ENCODE measurements around the gene SPSB4.

Gene SPSB4

GRCh38 chr3:141147657-141148056 lies 96.5 kb downstream of the SPSB4 start:
- DNase-seq (ENCODE audit: extremely low spot score, insufficient read length, low read depth) (no peak), FAIRE-seq (no peak)

- FAIRE-seq: no peak
Observed at GRCh38 chr3:141148169-141148568, 97.0 kb downstream of the SPSB4 start.

GRCh38 chr3:141148770-141149169 lies 97.6 kb downstream of the SPSB4 start:
- no peak for FAIRE-seq
- no peak for DNase-seq (ENCODE audit: extremely low spot score, insufficient read length, low read depth)

More at GRCh38 chr3:141148169-141148568, 97.0 kb downstream of the SPSB4 start:
- no peak for DNase-seq (ENCODE audit: extremely low spot score, insufficient read length, low read depth)

GRCh38 chr3:141150081-141150830 lies 99.1 kb downstream of the SPSB4 start:
- no peak for FAIRE-seq
- DNase-seq (ENCODE audit: extremely low spot score, insufficient read length, low read depth): no peak

GRCh38 chr3:141150931-141151330 lies 99.8 kb downstream of the SPSB4 start:
- DNase-seq (ENCODE audit: extremely low spot score, insufficient read length, low read depth): no peak
- no peak for FAIRE-seq

GRCh38 chr3:141151439-141151838 lies 100.3 kb downstream of the SPSB4 start:
- FAIRE-seq (no peak), DNase-seq (ENCODE audit: extremely low spot score, insufficient read length, low read depth) (no peak)

GRCh38 chr3:141152130-141152529 lies 101.0 kb downstream of the SPSB4 start:
- no peak for DNase-seq (ENCODE audit: extremely low spot score, insufficient read length, low read depth)
- FAIRE-seq: no peak

GRCh38 chr3:141152801-141153678 lies 101.9 kb downstream of the SPSB4 start:
- FAIRE-seq (no peak), DNase-seq (ENCODE audit: extremely low spot score, insufficient read length, low read depth) (no peak)

GRCh38 chr3:141153679-141153966 lies 102.5 kb downstream of the SPSB4 start:
- no peak for FAIRE-seq
- no peak for DNase-seq (ENCODE audit: extremely low spot score, insufficient read length, low read depth)

GRCh38 chr3:141164852-141165251 lies 113.7 kb downstream of the SPSB4 start:
- FAIRE-seq (no peak), DNase-seq (ENCODE audit: extremely low spot score, insufficient read length, low read depth) (no peak)

- no peak for FAIRE-seq
- no peak for DNase-seq (ENCODE audit: extremely low spot score, insufficient read length, low read depth)
Observed at GRCh38 chr3:141167681-141168080, 116.5 kb downstream of the SPSB4 start.

- DNase-seq (ENCODE audit: extremely low spot score, insufficient read length, low read depth): no peak
- FAIRE-seq: no peak
Observed at GRCh38 chr3:141170678-141171295, 119.6 kb downstream of the SPSB4 start.

GRCh38 chr3:141174674-141175073 lies 123.5 kb downstream of the SPSB4 start:
- FAIRE-seq (no peak), DNase-seq (ENCODE audit: extremely low spot score, insufficient read length, low read depth) (no peak)

GRCh38 chr3:141176775-141177174 lies 125.6 kb downstream of the SPSB4 start:
- FAIRE-seq (no peak), DNase-seq (ENCODE audit: extremely low spot score, insufficient read length, low read depth) (no peak)

- FAIRE-seq: no peak
Observed at GRCh38 chr3:141178026-141178425, 126.9 kb downstream of the SPSB4 start.

GRCh38 chr3:141178551-141178950 lies 127.4 kb downstream of the SPSB4 start:
- FAIRE-seq: no peak
- no peak for DNase-seq (ENCODE audit: extremely low spot score, insufficient read length, low read depth)

More at GRCh38 chr3:141178026-141178425, 126.9 kb downstream of the SPSB4 start:
- no peak for DNase-seq (ENCODE audit: extremely low spot score, insufficient read length, low read depth)

GRCh38 chr3:141179983-141180382 lies 128.8 kb downstream of the SPSB4 start:
- no peak for FAIRE-seq
- no peak for DNase-seq (ENCODE audit: extremely low spot score, insufficient read length, low read depth)

GRCh38 chr3:141181196-141181595 lies 130.0 kb downstream of the SPSB4 start:
- no peak for FAIRE-seq

GRCh38 chr3:141181819-141182218 lies 130.7 kb downstream of the SPSB4 start:
- DNase-seq (ENCODE audit: extremely low spot score, insufficient read length, low read depth) (no peak), FAIRE-seq (no peak)

More at GRCh38 chr3:141181196-141181595, 130.0 kb downstream of the SPSB4 start:
- no peak for DNase-seq (ENCODE audit: extremely low spot score, insufficient read length, low read depth)

- no peak for DNase-seq (ENCODE audit: extremely low spot score, insufficient read length, low read depth)
Observed at GRCh38 chr3:141183606-141184005, 132.5 kb downstream of the SPSB4 start.

GRCh38 chr3:141184430-141184829 lies 133.3 kb downstream of the SPSB4 start:
- DNase-seq (ENCODE audit: extremely low spot score, insufficient read length, low read depth): no peak
- no peak for FAIRE-seq

More at GRCh38 chr3:141183606-141184005, 132.5 kb downstream of the SPSB4 start:
- no peak for FAIRE-seq
